ENCODE results near the gene CYS1. TPM values are rescaled to one million over a fixed set of nuclear protein-coding genes. Genes with fewer than 3 reads are reported as not detected.
"Not testable (repeated sequence)": the region's sequence is repeated elsewhere in the genome, so short reads cannot be mapped to it uniquely, and the experiment has no call there.

The CYS1 gene
- total RNA-seq, 1 experiment from 2014 or later = 5.7 TPM

GRCh38 chr2:10027660-10028330 is 52.4 kb downstream of the CYS1 start:
- DNase-seq (ENCODE audit: low read depth) = no peak
- in situ Hi-C loops (cut with HindIII; ENCODE audit: low pct_unique_long_range_greater_than_20kb, low sequenced_read_pairs) = loop anchor here (25.0 kb wide), 1 partner anchor 215 kb away; no protein-coding TSS in a partner anchor

DNA sequence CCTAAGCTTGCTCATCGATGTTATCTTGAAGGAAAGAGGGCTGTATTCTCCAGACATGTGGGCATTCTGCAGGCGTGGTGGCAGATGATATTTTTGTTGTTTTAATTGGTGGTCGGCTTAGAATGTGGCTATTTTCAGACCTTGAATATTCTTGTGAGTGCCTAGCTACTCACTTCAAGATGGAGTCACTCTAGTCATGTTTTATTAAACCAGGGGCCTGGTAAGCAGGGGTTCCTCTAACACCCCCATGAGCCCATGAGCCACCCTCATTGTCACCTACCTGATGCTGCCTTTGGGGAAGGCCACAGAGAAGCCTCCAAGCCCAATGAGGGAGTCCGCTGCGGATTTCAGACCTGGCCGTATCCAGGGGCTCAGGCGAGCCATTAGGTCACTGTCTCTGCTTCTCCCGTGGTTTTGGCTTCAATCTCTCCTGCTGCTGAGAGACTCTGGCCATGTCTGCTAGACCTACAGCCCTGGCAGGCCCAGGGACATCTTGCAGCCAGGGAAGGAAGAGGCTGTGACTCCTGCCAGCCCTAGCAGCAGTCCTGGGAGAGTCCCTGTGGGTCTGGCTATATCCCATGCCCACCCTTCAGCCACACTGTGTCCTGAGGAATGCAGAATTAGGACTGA is 53.2 kb downstream of the CYS1 start:
- in situ Hi-C loops (cut with HindIII; ENCODE audit: low pct_unique_long_range_greater_than_20kb, low sequenced_read_pairs) = loop anchor here (25.0 kb wide), 1 partner anchor 215 kb away; no protein-coding TSS in a partner anchor
- no peak for DNase-seq (ENCODE audit: low read depth)

GRCh38 chr2:10022966-10023662 is 57.1 kb downstream of the CYS1 start:
- in situ Hi-C loops (cut with HindIII; ENCODE audit: low pct_unique_long_range_greater_than_20kb, low sequenced_read_pairs) = no loop called here
- DNase-seq (ENCODE audit: low read depth) = no peak

GRCh38 chr2:10022445-10022844 is 57.8 kb downstream of the CYS1 start:
- no peak for DNase-seq (ENCODE audit: low read depth)
- in situ Hi-C loops (cut with HindIII; ENCODE audit: low pct_unique_long_range_greater_than_20kb, low sequenced_read_pairs) = no loop called here

DNA sequence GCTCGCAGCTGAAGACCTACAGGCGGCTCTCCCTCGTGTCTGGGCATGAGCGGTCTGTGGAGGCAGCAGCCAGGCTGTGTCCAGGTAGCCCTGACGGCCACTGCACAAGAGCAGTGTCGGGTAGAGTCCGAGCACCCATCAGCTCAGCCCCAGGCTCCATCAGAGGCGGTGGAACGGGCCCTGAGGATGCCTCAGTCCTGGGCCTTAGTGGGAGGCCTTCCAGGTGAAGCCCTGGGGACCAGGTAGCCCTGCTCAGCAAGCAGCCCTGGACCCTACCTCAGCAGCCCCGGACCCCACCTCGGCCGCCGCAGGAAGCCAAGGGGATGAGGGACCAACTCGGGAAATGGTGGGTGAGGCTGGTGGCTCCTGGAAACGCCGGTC is 58.2 kb downstream of the CYS1 start:
- no peak for DNase-seq (ENCODE audit: low read depth)
- in situ Hi-C loops (cut with HindIII; ENCODE audit: low pct_unique_long_range_greater_than_20kb, low sequenced_read_pairs) = no loop called here

DNA sequence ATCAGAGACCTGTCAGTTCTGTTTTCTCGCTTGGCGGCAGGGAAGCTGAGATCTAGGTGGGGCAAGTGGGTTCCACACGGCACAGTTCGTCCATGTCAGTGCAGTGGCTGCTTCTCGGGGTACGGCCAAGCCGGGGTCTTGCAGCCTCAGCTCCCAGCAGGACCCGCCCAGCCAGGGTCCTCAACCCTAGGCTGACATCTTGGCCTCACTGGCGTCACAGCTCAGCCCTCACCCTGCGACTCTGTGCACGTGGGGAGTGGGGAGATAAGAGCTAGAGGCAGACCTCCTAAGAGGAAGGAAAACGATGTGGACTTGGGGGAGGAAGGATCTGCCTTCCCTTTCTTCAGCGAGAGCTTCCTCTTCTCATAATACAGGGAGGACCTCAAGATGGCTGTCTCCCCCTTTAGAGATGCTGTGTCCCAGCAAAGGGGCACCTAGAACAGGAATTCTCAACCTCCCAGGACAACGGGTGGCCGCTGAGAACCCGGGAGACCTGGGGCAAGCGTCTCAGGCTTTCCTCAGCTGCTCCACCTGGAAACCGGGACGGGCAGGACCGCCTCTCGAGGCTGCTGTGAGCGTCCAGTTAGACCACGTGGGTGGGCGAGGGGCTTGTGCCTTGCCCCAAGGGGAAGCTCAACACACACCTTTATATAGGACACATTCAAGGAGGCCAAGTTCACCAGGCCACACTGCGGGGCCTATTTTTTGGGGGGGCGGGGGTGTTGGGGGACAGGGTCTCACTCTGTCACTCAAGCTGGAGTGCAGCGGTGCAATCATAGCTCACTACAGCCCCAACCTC is 60.4 kb downstream of the CYS1 start:
- in situ Hi-C loops (cut with HindIII; ENCODE audit: low pct_unique_long_range_greater_than_20kb, low sequenced_read_pairs) = no loop called here
- no peak for DNase-seq (ENCODE audit: low read depth)

GRCh38 chr2:10019174-10019573 is 61.0 kb downstream of the CYS1 start:
- DNase-seq (ENCODE audit: low read depth) = no peak
- in situ Hi-C loops (cut with HindIII; ENCODE audit: low pct_unique_long_range_greater_than_20kb, low sequenced_read_pairs) = no loop called here

DNA sequence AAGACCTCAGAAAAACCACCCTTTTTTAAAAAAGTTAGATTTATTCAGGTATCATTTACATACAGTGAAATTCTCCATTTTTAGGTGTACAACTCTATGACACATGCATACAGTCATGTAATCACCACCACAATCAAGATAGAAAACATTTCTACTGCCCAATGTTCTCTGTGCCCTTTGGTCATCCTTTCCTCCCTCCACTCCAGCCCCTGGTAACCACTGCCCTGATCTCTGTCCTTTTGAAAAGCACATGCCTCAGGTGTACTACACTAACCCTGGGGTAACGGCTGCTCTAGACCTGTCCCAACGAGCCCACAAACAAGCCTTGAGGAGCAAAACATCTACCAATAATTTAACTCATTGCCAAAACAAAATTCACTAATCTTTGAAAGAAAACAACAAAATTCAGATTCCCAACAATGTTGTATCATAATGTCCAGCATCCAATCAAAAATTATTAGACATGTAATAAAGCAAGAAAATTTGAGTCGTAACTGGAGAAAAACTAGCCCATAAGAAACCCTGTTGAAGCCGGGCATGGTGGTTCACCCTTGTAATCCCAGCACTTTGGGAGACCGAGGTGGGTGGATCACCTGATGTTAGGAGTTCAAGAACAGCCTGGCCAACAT is 62.8 kb downstream of the CYS1 start:
- DNase-seq (ENCODE audit: low read depth) = no peak
- in situ Hi-C loops (cut with HindIII; ENCODE audit: low pct_unique_long_range_greater_than_20kb, low sequenced_read_pairs) = no loop called here

GRCh38 chr2:10016802-10017258 is 63.4 kb downstream of the CYS1 start:
- in situ Hi-C loops (cut with HindIII; ENCODE audit: low pct_unique_long_range_greater_than_20kb, low sequenced_read_pairs) = no loop called here

DNA sequence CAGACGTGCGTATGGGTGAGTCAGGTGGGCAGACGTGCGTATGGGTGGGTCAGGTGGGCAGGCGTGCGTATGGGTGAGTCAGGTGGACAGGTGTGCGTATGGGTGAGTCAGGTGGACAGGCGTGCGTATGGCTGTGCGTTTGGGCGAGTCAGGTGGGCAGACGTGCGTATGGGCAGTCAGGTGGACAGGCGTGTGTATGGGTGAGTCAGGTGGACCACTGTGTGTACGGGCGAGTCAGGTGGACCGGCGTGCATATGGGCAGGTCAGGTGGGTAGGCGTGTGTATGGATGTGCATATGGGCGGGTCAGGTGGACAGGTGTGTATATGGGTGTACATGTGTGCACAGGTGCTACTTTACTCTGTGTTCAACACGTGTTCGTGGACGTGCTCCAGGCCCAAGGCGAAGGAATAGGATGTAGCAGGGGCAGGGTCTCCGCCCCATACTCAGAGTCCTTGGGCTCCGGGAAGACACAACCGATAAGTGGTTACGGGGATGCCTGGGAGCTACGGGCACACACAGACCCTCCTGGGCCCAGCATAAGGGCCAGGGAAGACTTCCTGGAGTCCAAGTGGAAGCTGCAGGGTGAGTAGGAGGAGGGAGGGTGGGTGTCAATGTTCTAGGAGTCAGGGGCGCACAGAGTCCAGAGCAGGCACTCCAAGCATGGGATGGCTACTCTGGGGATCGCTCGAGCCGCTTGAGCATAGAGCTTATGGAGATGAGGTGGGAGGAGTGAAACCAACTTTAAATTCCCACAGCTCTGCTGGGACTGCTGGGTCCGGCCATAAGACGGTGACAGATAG is 64.0 kb downstream of the CYS1 start:
- DNase-seq (ENCODE audit: low read depth) = no peak
- in situ Hi-C loops (cut with HindIII; ENCODE audit: low pct_unique_long_range_greater_than_20kb, low sequenced_read_pairs) = no loop called here

More at GRCh38 chr2:10016802-10017258, 63.4 kb downstream of the CYS1 start:
- DNase-seq (ENCODE audit: low read depth) = no peak

DNA sequence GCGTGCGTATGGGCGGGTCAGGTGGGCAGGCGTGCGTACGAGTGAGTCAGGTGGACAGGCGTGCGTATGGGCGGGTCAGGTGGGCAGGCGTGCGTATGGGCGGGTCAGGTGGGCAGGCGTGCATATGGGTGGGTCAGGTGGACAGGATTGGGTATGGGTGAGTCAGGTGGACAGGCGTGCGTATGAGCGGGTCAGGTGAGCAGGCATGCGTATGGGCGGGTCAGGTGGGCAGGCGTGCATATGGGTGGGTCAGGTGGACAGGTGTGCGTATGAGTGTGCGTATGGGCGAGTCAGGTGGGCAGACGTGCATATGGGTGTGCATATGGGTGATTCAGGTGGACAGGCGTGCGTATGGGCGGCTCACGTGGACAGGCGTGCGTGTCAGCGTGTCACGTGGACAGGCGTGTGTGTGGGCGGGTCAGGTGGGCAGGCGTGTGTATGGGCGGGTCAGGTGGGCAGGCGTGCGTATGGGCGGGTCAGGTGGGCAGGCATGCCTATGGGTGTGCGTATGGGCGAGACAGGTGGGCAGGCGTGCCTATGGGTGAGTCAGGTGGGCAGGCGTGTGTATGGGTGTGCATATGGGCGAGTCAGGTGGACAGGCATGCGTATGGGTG is 64.7 kb downstream of the CYS1 start:
- in situ Hi-C loops (cut with HindIII; ENCODE audit: low pct_unique_long_range_greater_than_20kb, low sequenced_read_pairs); DNase-seq (ENCODE audit: low read depth): not testable (repeated sequence)

- peak; percentile 60 for DNase-seq (ENCODE audit: low read depth)
- in situ Hi-C loops (cut with HindIII; ENCODE audit: low pct_unique_long_range_greater_than_20kb, low sequenced_read_pairs) = no loop called here
These were observed 65.6 kb downstream of the CYS1 start for GRCh38 chr2:10014418-10015190.

DNA sequence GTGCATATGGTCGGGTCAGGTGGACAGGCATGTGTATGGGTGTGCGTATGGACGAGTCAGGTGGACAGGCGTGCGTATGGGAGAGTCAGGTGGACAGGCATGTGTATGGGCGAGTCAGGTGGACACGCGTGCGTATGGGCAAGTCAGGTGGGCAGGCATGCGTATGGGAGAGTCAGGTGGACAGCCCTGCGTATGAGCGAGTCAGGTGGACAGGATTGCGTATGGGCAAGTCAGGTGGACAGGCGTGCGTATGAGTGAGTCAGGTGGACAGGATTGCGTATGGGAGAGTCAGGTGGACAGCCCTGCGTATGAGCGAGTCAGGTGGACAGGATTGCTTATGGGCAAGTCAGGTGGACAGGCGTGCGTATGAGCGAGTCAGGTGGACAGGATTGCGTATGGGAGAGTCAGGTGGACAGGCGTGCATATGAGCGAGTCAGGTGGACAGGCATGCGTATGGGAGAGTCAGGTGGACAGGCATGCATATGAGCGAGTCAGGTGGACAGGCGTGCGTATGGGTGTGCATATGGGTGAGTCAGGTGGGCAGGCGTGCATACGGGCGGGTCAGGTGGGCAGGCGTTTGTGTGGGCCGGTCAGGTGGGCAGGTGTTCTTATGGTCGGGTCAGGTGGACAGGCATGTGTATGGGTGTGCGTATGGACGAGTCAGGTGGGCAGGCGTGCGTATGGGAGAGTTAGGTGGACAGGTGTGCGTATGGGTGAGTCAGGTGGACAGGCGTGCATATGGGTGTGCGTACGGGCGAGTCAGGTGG is 66.4 kb downstream of the CYS1 start:
- DNase-seq (ENCODE audit: low read depth); in situ Hi-C loops (cut with HindIII; ENCODE audit: low pct_unique_long_range_greater_than_20kb, low sequenced_read_pairs): not testable (repeated sequence)

- DNase-seq (ENCODE audit: low read depth) = no peak
- in situ Hi-C loops (cut with HindIII; ENCODE audit: low pct_unique_long_range_greater_than_20kb, low sequenced_read_pairs) = no loop called here
These were observed 67.2 kb downstream of the CYS1 start for GRCh38 chr2:10012963-10013461.

DNA sequence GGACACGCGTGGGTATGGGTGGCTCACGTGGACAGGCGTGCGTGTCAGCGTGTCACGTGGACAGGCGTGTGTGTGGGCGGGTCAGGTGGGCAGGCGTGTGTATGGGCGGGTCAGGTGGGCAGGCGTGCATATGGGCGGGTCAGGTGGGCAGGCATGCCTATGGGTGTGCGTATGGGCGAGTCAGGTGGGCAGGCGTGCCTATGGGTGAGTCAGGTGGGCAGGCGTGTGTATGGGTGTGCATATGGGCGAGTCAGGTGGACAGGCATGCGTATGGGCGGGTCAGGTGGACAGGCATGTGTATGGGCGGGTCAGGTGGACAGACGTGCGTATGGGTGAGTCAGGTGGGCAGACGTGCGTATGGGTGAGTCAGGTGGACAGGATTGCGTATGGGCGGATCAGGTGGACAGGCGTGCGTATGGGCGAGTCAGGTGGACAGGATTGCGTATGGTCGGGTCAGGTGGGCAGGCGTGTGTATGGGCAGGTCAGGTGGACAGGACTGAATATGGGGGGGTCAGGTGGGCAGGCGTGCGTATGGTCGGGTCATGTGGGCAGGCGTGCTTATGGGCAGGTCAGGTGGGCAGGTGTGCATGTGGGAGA is 67.7 kb downstream of the CYS1 start:
- in situ Hi-C loops (cut with HindIII; ENCODE audit: low pct_unique_long_range_greater_than_20kb, low sequenced_read_pairs); DNase-seq (ENCODE audit: low read depth): not testable (repeated sequence)

Measured in Caki2 (cell line).